KMS-11 (cell line): ENCODE results near the gene GSE1.

Experiments used
- H2AFZ ChIP-seq: fragments of 200-600 bp; sonication (generic); 2 replicates; pipeline ENCODE4 v1.6.1; 2016; ENCODE audit warnings: antibody characterized with exemption, mixed run types, low read depth
- H3K27ac ChIP-seq: fragments of 200-600 bp; sonication (generic); 2 replicates; pipeline ENCODE4 v1.6.1; 2016; ENCODE audit warnings: mild to moderate bottlenecking, mixed run types
- H3K27me3 ChIP-seq: fragments of 200-600 bp; sonication (generic); 2 replicates; pipeline ENCODE4 v1.6.1; 2017; ENCODE audit warnings: mild to moderate bottlenecking, low read depth, mixed run types, moderate library complexity; ENCODE audit not compliant: insufficient read depth
- H3K36me3 ChIP-seq: fragments of 200-600 bp; sonication (generic); 2 replicates; pipeline ENCODE4 v1.6.1; 2017; ENCODE audit warnings: mild to moderate bottlenecking, mixed run types; ENCODE audit not compliant: insufficient read depth
- H3K4me1 ChIP-seq: fragments of 200-600 bp; sonication (generic); 2 replicates; pipeline ENCODE4 v1.6.1; 2016; ENCODE audit warnings: mild to moderate bottlenecking, low read depth, mixed run types; ENCODE audit not compliant: poor library complexity, severe bottlenecking
- H3K4me2 ChIP-seq: fragments of 200-600 bp; sonication (generic); 2 replicates; pipeline ENCODE4 v1.7.0; 2016; ENCODE audit warnings: mild to moderate bottlenecking, mixed run types
- H3K4me3 ChIP-seq: fragments of 200-600 bp; sonication (generic); IDR thresholded peaks from 2 replicates; pipeline ENCODE4 v1.6.1; 2017; ENCODE audit warnings: low read depth, low read length, mixed read lengths; ENCODE audit not compliant: insufficient read depth
- H3K79me2 ChIP-seq: fragments of 200-600 bp; sonication (generic); 2 replicates; pipeline ENCODE4 v1.6.1; 2016; ENCODE audit warnings: low read depth, mixed run types; ENCODE audit not compliant: insufficient read depth
- H3K9ac ChIP-seq: fragments of 200-600 bp; sonication (generic); 2 replicates; pipeline ENCODE4 v1.6.1; 2016; ENCODE audit warnings: mild to moderate bottlenecking, mixed run types
- H4K20me1 ChIP-seq: fragments of 200-600 bp; sonication (generic); 2 replicates; pipeline ENCODE4 v1.6.1; 2016; ENCODE audit warnings: mild to moderate bottlenecking, mixed run types; ENCODE audit not compliant: insufficient read depth
- CTCF ChIP-seq: fragments of 200-600 bp; sonication (generic); conservative IDR thresholded peaks from 2 replicates; pipeline ENCODE4 v1.6.1; 2017; ENCODE audit warnings: low read depth, mild to moderate bottlenecking, antibody characterized with exemption, low read length, moderate library complexity, mixed read lengths

The GSE1 gene

GRCh38 chr16:85688586-85689284 is 75.6 kb downstream of the GSE1 start, which contains the start of gene GINS2:
TSS of gene GINS2 (minus strand) at chr16:85688954. CDS start at chr16:85688898, 56 bp downstream.
- Histone ChIP-seq H3K36me3 (peaks cover 3% of the 10 kb centered on the region; the same call in 1 of the 2 replicates), H3K79me2 (peaks cover 30% of the 10 kb centered on the region), H3K4me1 (peaks cover 23% of the 10 kb centered on the region), H3K4me3 (no peak within 1 kb of the TSS), H3K4me2 (peak within 1 kb of the TSS; percentile 74), H3K27me3 (peaks cover 3% of the 10 kb centered on the region; the same call in 1 of the 2 replicates), H3K9ac (peak within 1 kb of the TSS; percentile 88; the same call in 1 of the 2 replicates), H4K20me1 (no peaks in the 10 kb centered on the region), H2AFZ (peak within 1 kb of the TSS; percentile 82), H3K27ac (peak within 1 kb of the TSS; percentile 60)
- no peak for TF ChIP-seq CTCF

GRCh38 chr16:85689285-85689949 is 76.3 kb downstream of the GSE1 start:
- peaks cover 30% of the 10 kb centered on the region for H3K79me2 ChIP-seq
- H3K4me2 ChIP-seq = peak overlapping the region; percentile 57
- peaks cover 3% of the 10 kb centered on the region; the same call in 1 of the 2 replicates for H3K27me3 ChIP-seq
- H3K27ac ChIP-seq = no peak overlapping the region
- H3K9ac ChIP-seq = no peak overlapping the region; the same call in 1 of the 2 replicates
- peak overlapping the region; percentile 78 for H2AFZ ChIP-seq
- peaks cover 3% of the 10 kb centered on the region; the same call in 1 of the 2 replicates for H3K36me3 ChIP-seq
- H3K4me3 ChIP-seq = no peak overlapping the region
- TF ChIP-seq CTCF = no peak
- H4K20me1 ChIP-seq = no peaks in the 10 kb centered on the region
- peaks cover 16% of the 10 kb centered on the region for H3K4me1 ChIP-seq

- TF ChIP-seq CTCF = no peak
- H4K20me1 ChIP-seq = no peaks in the 10 kb centered on the region
- no peak overlapping the region for H3K9ac ChIP-seq
- H3K27ac ChIP-seq = no peak overlapping the region
- peaks cover 6% of the 10 kb centered on the region; the same call in 1 of the 2 replicates for H3K27me3 ChIP-seq
- H3K4me2 ChIP-seq = no peak overlapping the region; the same call in 1 of the 2 replicates
- no peak overlapping the region for H3K4me3 ChIP-seq
- H2AFZ ChIP-seq = no peak overlapping the region
- H3K4me1 ChIP-seq = peaks cover 14% of the 10 kb centered on the region
- H3K36me3 ChIP-seq = peaks cover 3% of the 10 kb centered on the region; the same call in 1 of the 2 replicates
- H3K79me2 ChIP-seq = peaks cover 30% of the 10 kb centered on the region
These were observed 76.8 kb downstream of the GSE1 start for GRCh38 chr16:85689950-85690320.

GRCh38 chr16:85690469-85691064 is 77.4 kb downstream of the GSE1 start:
- Histone ChIP-seq H3K79me2 (peaks cover 30% of the 10 kb centered on the region), H3K4me1 (peaks cover 14% of the 10 kb centered on the region), H3K27ac (no peak overlapping the region), H3K9ac (no peak overlapping the region), H3K27me3 (peaks cover 12% of the 10 kb centered on the region), H2AFZ (no peak overlapping the region), H3K36me3 (peaks cover 3% of the 10 kb centered on the region; the same call in 1 of the 2 replicates), H3K4me2 (no peak overlapping the region), H4K20me1 (no peaks in the 10 kb centered on the region), H3K4me3 (no peak overlapping the region)
- TF ChIP-seq CTCF = no peak
